Ascending aorta (tissue), 2 donors: ENCODE results near the gene TTLL7. TPM values are rescaled to one million over a fixed set of nuclear protein-coding genes. Genes with fewer than 3 reads are reported as not detected.

Experiments
- DNase-seq, 2 donors: peaks; one replicate each; pipeline ENCODE4 v3.0.0-alpha.2; 2019; ENCODE audit warnings: low spot score in 2 of 2
- H3K27ac ChIP-seq, 2 donors: fragments of 200-600 bp; sonication (generic); one replicate each; pipeline ENCODE4 v1.5.1; 2016 to 2017; ENCODE audit warnings: mild to moderate bottlenecking in 1 of 2
- H3K27me3 ChIP-seq: fragments of 200-600 bp; sonication (generic); one replicate; pipeline ENCODE4 v1.5.1; 2017
- H3K36me3 ChIP-seq, 2 donors: fragments of 200-600 bp; sonication (generic); one replicate each; pipeline ENCODE4 v1.5.1; 2016
- H3K4me1 ChIP-seq, 2 donors: fragments of 200-600 bp; sonication (generic); one replicate each; pipeline ENCODE4 v1.5.1; 2016 to 2017; ENCODE audit warnings: mild to moderate bottlenecking in 1 of 2
- H3K4me3 ChIP-seq, 2 donors: fragments of 200-600 bp; sonication (generic); one replicate each; pipeline ENCODE4 v1.5.1; 2016 to 2017; ENCODE audit warnings: mild to moderate bottlenecking in 1 of 2
- H3K9me3 ChIP-seq, 2 donors: fragments of 200-600 bp; sonication (generic); one replicate each; pipeline ENCODE4 v1.5.1; 2016
- CTCF ChIP-seq, 3 experiments: fragments of 200-600 bp in 2 of 3; fragments of 450-650 bp in 1 of 3; sonication (generic) in 2 of 3; IDR thresholded peaks; one replicate each; pipeline ENCODE4 v1.5.1; 2016 to 2019; ENCODE audit warnings: antibody characterized with exemption in 3 of 3, mild to moderate bottlenecking in 1 of 3, moderate library complexity in 1 of 3
- intact Hi-C: fragments of 100-400 bp; cut with DNase I; formaldehyde crosslinking; loops from one replicate; pipeline ENCODE4 v1.15.1; 2023
- total RNA-seq: library from RNA; depleted of rRNA; stranded (reverse); fragments of >200 nt; gene quantifications from one replicate; pipeline ENCODE4 v1.1.0, GENCODE V29; 2016

The TTLL7 gene
- total RNA-seq, 1 donor from 2014 or later, result 20.5 TPM

GRCh38 chr1:83857103-83857502 is 141.8 kb downstream of the TTLL7 start:
- Histone ChIP-seq H3K27me3 (no peaks in the 10 kb centered on the region), H3K27ac (no peak overlapping the region), H3K4me3 (no peak overlapping the region), H3K36me3 (no peaks in the 10 kb centered on the region), H3K4me1 (no peaks in the 10 kb centered on the region), H3K9me3 (no peaks in the 10 kb centered on the region)
- peak in 2 of 3 experiments; percentile 37 to 40 for TF ChIP-seq CTCF (IDR thresholded peaks at IDR 0.05)
- DNase-seq, result no peak
- intact Hi-C loops, result no loop called here

GRCh38 chr1:83856381-83856780 is 142.6 kb downstream of the TTLL7 start:
- TF ChIP-seq CTCF (IDR thresholded peaks at IDR 0.05), result no peak

DNA sequence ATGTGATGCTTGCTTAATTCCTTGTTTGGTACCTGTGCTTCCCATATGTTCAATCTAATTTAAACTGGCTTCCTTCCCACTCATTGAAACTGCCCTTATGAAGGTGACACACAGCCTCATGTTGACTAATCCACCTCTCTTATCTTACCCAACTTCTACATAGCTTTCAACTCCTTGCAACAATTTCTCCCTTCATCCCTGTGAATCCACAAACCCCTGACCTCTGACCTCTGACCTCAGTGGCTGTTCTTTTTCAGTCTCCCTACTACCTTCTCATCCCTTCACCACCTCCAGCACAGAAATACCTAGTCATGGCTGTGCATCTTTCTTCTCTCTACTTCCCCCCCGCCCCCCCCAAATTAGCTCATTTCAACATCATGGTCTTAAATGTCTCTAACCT is 144.5 kb downstream of the TTLL7 start:
- intact Hi-C loops, result no loop called here
- Histone ChIP-seq H3K4me3 (no peak overlapping the region), H3K27me3 (no peaks in the 10 kb centered on the region), H3K27ac (no peak overlapping the region), H3K4me1 (no peaks in the 10 kb centered on the region), H3K9me3 (no peaks in the 10 kb centered on the region), H3K36me3 (no peaks in the 10 kb centered on the region)
- TF ChIP-seq CTCF (IDR thresholded peaks at IDR 0.05), result no peak
- DNase-seq, result no peak

More at GRCh38 chr1:83856381-83856780, 142.6 kb downstream of the TTLL7 start:
- no peak overlapping the region for H3K27ac ChIP-seq
- H3K4me3 ChIP-seq, result no peak overlapping the region
- no peaks in the 10 kb centered on the region for H3K9me3 ChIP-seq
- H3K36me3 ChIP-seq, result no peaks in the 10 kb centered on the region
- intact Hi-C loops, result no loop called here
- no peak for DNase-seq
- H3K27me3 ChIP-seq, result no peaks in the 10 kb centered on the region
- H3K4me1 ChIP-seq, result no peaks in the 10 kb centered on the region

DNA sequence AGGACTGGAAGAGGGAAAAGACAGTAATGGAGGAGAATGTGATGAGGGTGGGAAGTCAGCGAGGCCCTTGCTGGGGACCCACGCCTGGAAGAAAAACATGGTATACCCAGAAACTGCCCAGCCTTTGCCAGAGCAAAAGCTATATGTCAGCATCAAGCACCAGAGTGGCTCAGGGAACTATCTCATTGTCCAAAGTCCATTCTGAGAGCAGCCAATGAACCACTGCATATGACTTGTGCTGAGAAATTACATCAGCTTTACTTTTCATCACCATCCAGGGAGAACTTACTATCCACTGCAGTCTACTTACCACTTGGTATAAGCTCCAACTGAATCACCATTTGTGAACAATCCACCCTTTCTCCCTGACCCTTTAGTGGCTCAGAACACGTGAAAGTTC is 148.1 kb downstream of the TTLL7 start:
- no peak overlapping the region for H3K27ac ChIP-seq
- DNase-seq, result no peak
- intact Hi-C loops, result no loop called here
- H3K27me3 ChIP-seq, result no peaks in the 10 kb centered on the region
- H3K4me3 ChIP-seq, result no peak overlapping the region
- no peaks in the 10 kb centered on the region for H3K36me3 ChIP-seq
- no peaks in the 10 kb centered on the region for H3K9me3 ChIP-seq
- no peaks in the 10 kb centered on the region for H3K4me1 ChIP-seq
- no peak for TF ChIP-seq CTCF (IDR thresholded peaks at IDR 0.05)

- Histone ChIP-seq H3K27me3 (no peaks in the 10 kb centered on the region), H3K4me3 (no peak overlapping the region), H3K9me3 (no peaks in the 10 kb centered on the region), H3K36me3 (no peaks in the 10 kb centered on the region), H3K4me1 (no peaks in the 10 kb centered on the region), H3K27ac (no peak overlapping the region)
- intact Hi-C loops, result no loop called here
- TF ChIP-seq CTCF (IDR thresholded peaks at IDR 0.05), result no peak
- no peak for DNase-seq
These were observed 149.5 kb downstream of the TTLL7 start for GRCh38 chr1:83849191-83850061.
